HL-60 (cell line): Measurements from ENCODE around the gene L3MBTL4.

Source experiments
- DNase-seq, 2 experiments: peaks; one replicate each; pipeline ENCODE4 v3.0.0-alpha.2; 2010 to 2020; ENCODE audit warnings: low read depth in 1 of 2, low spot score in 1 of 2
- H3K27ac ChIP-seq: fragments of 250-450 bp; sonication (Bioruptor Pico); replicated peaks from 2 replicates; pipeline ENCODE4 v1.5.1; 2020; ENCODE audit warnings: mild to moderate bottlenecking, moderate library complexity
- H3K27me3 ChIP-seq: fragments of 250-450 bp; sonication (Bioruptor Pico); 2 replicates; pipeline ENCODE4 v1.5.1; 2021; ENCODE audit warnings: mild to moderate bottlenecking, moderate library complexity; ENCODE audit not compliant: insufficient read depth, poor library complexity, severe bottlenecking
- H3K4me3 ChIP-seq: replicated peaks from 2 replicates; pipeline ENCODE4 v1.5.1; 2011; ENCODE audit warnings: mild to moderate bottlenecking, control low read depth, low read length; ENCODE audit not compliant: insufficient read depth
- CTCF ChIP-seq: IDR thresholded peaks from one replicate; pipeline ENCODE4 v1.5.1; 2011; ENCODE audit warnings: low read length, control low read depth, inconsistent platforms; ENCODE audit not compliant: insufficient read depth
- GABPA ChIP-seq: IDR thresholded peaks from 2 replicates; pipeline ENCODE4 v1.6.1; 2012; ENCODE audit warnings: low read depth
- POLR2AphosphoS5 ChIP-seq: IDR thresholded peaks from 2 replicates; pipeline ENCODE4 v1.6.1; 2012; ENCODE audit warnings: low read depth
- REST ChIP-seq: IDR thresholded peaks from 2 replicates; pipeline ENCODE4 v1.6.1; 2012; ENCODE audit warnings: low read depth; ENCODE audit not compliant: insufficient replicate concordance
- SPI1 ChIP-seq: IDR thresholded peaks from 2 replicates; pipeline ENCODE4 v1.6.1; 2012; ENCODE audit warnings: low read depth, mild to moderate bottlenecking, borderline replicate concordance
- long read RNA-seq: library from polyadenylated mRNA; unstranded; transcript quantifications from one replicate; pipeline ENCODE4 v2.0.0, GENCODE V29; 2020

Gene L3MBTL4
- long read RNA-seq, partial matches to known transcripts, result 0 of 1 reads
- long read RNA-seq, other reads (novel, unspliced or antisense), result 1 of 1 reads

DNA sequence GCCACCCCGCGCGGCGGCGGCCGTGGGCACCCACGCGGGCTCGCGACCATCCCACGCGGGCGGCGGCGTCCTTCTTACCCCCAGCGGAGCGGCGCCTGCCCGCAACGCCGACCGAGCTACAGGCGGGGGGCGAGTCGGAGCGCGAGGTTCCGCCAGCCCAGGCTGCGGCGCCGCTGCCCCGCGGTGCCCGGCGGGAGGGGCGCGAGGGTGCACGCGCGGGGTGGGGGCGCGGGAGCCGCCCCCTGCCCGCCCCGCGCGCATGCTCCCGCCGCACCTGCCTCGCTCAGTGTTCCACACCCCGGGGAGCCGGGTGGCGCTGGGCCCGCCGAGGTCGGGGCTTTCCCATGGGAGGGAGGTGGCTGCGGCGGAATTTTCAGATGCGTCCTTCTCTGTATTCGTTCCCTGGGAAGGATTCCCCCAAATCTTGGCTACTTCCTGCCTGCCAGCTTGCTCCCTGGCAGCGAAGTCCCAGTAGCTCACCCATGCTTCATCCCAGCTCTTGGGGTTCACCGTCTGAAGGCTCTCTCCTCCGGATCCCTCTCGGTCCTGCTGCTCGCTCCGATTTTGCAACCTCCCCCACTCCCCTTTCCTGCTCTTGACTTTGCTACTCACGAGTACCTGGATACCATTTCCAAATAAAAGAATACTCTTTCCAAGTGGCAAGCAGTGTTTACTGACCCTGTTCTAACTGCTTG, at the start of gene L3MBTL4:
Gene L3MBTL4 (minus strand): TSS at position 189 of the 695 bp plus-strand sequence. CDS start 103,286 bp downstream, outside the sequence.
- TF ChIP-seq GABPA (no peak), CTCF (no peak), SPI1 (no peak), POLR2AphosphoS5 (no peak), REST (no peak)
- Histone ChIP-seq H3K27me3 (peaks cover 39% of the 10 kb centered on the region), H3K4me3 (no peak within 1 kb of the TSS), H3K27ac (no peak within 1 kb of the TSS)
- no peak for DNase-seq

DNA sequence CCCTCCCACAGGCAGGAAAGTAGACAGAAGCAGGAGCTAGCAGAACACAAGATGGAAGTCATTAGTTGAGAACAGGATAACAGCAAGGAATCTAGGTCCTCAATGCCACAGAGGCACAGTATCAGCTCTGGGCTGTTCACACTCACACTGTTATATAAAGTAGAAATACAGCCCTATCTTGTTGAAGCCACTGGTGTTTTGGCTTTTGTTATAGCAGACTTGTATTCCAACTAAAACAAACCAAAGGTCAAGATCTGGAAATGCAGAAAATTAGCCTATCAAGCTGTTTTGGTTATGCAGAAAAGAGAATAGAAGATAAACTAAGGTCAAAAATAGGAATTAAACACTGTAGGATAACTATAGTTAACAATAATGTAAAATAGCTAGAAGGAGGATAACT, 37.5 kb upstream of the L3MBTL4 start:
- DNase-seq, result no peak
- Histone ChIP-seq H3K27ac (no peak overlapping the region), H3K27me3 (no peaks in the 10 kb centered on the region), H3K4me3 (no peak overlapping the region)
- TF ChIP-seq POLR2AphosphoS5 (no peak), GABPA (no peak), CTCF (no peak), SPI1 (no peak), REST (no peak)

GRCh38 chr18:6449213-6449612, 34.5 kb upstream of the L3MBTL4 start:
- DNase-seq, result no peak
- Histone ChIP-seq H3K27me3 (no peaks in the 10 kb centered on the region), H3K27ac (no peak overlapping the region), H3K4me3 (no peak overlapping the region)
- TF ChIP-seq REST (no peak), POLR2AphosphoS5 (no peak), SPI1 (no peak), CTCF (no peak), GABPA (no peak)
